ENCODE measurements around the gene TIMMDC1. TPM values are rescaled to one million over a fixed set of nuclear protein-coding genes. Genes with fewer than 3 reads are reported as not detected.
A peak's percentile ranks its signal among the peaks of the same experiment; 100 is the strongest.

The TIMMDC1 gene
- total and polyA plus RNA-seq, 2 of the 13 experiments (the other 11 are each of a cell fraction or from before 2014, with no cell fraction given): 50.0 to 77.8 TPM

- TF ChIP-seq IRF1 (CRISPR knock-in tag; IDR thresholded peaks at IDR 0.05; ENCODE audit: low read depth) (no peak), BCL6 (CRISPR knock-in tag; IDR thresholded peaks at IDR 0.05) (peak; percentile 64), CEBPG (CRISPR knock-in tag; IDR thresholded peaks at IDR 0.05) (peak; percentile 16; the same call in 1 of the 2 replicates), ZNF629 (CRISPR knock-in tag; conservative IDR thresholded peaks at IDR 0.05) (0 out of 2 replicates have a peak, but pooled peaks have one; percentile 14), DMTF1 (CRISPR knock-in tag; IDR thresholded peaks at IDR 0.05) (no peak), ZNF224 (CRISPR knock-in tag; IDR thresholded peaks at IDR 0.05) (peak; percentile 91; the same call in 1 of the 2 replicates), ZNF414 (CRISPR knock-in tag; IDR thresholded peaks at IDR 0.05) (no peak), ZNF746 (CRISPR knock-in tag; IDR thresholded peaks at IDR 0.05) (peak; percentile 80; the same call in 1 of the 2 replicates), HBP1 (CRISPR knock-in tag; IDR thresholded peaks at IDR 0.05; ENCODE audit: low read depth) (no peak), ZNF646 (CRISPR knock-in tag; IDR thresholded peaks at IDR 0.05) (no peak), ZNF776 (CRISPR knock-in tag; IDR thresholded peaks at IDR 0.05) (peak; percentile 90), PITX1 (CRISPR knock-in tag; IDR thresholded peaks at IDR 0.05) (0 out of 2 replicates have a peak, but pooled peaks have one; percentile 32), RNF219 (CRISPR knock-in tag; IDR thresholded peaks at IDR 0.05) (no peak), ZFYVE20 (CRISPR knock-in tag; IDR thresholded peaks at IDR 0.05; ENCODE audit: borderline replicate concordance, low read depth) (no peak)
Measured at GRCh38 chr3:119498186-119499011, at the start of gene TIMMDC1 (continued).

Data from HepG2 (cell line).